GM21619 (cell line): Measurements from ENCODE around the gene SBNO2.
"Not testable (repeated sequence)": the region's sequence is repeated elsewhere in the genome, so short reads cannot be mapped to it uniquely, and the experiment has no call there.

ENCODE experiments used
- ATAC-seq: cut with Tn5 transposase; IDR thresholded peaks from one replicate; pipeline ENCODE4 v1.9.1; 2021; ENCODE audit not compliant: unreplicated experiment

Gene SBNO2

DNA sequence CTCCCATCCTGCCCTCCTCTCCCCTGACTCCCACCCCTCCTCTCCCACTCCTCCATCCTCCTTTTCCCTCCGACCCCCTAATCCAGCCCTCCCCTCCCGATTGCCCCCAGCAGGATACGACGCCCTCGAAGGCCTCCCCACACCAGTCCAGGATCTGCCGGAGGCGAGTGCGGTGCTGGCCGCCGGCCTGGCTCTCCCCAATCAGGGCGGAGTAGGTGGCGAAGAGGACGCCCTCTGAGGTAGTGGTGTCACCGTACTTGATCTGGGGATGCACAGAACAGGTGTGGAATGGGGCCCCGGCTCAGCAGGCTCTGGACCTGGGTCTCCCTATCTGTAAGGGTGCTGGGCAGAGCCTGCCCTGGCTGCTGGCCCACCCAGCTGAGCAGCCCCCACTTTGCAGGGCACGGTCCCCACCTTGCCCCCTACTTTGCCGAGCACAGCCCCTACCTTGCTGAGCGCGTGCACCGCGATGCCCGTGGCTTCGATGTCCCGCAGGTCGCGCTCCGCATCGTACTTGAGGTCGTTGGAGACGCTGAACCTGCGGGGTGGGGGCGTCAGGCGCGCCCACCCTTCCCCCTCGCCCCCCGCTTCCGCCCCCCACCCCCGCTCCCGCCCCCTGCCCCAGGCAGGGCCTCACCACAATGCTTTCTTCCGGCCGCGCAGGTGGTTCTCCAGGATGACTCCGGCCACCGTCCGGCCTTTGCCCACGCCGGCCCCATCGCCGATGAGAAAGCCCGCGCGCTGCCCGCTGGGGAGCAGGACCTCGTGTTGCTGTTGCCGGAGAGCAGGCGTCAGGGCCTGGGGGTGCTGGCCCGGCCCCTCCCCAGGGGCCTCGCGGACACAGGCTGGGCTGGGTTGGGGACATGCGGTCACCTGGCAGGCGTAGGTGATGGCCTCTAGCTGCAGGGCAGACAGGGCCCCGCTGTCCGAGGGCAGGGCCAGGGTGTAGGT is 51.8 kb downstream of the SBNO2 start:
- ATAC-seq, result no peak

DNA sequence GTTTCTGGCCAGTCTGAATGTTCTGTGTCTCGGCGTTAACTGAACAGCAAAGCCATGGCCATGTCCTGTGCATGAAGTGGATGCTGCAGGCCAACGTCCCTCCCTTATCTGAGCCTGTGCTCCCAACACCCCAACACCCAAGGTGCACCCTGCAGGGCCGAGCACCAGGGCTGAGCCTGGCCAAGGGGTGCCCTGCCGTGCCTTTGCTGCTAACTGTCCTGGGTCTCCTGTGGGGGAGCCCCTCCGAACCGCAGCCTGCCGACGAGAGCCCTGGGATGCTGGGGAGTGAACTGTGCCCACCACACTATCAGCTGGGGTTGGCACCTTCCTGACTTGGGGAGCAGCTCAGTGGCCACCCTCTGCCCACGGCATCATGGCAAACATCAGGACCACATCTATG is 52.7 kb downstream of the SBNO2 start:
- ATAC-seq, result no peak

DNA sequence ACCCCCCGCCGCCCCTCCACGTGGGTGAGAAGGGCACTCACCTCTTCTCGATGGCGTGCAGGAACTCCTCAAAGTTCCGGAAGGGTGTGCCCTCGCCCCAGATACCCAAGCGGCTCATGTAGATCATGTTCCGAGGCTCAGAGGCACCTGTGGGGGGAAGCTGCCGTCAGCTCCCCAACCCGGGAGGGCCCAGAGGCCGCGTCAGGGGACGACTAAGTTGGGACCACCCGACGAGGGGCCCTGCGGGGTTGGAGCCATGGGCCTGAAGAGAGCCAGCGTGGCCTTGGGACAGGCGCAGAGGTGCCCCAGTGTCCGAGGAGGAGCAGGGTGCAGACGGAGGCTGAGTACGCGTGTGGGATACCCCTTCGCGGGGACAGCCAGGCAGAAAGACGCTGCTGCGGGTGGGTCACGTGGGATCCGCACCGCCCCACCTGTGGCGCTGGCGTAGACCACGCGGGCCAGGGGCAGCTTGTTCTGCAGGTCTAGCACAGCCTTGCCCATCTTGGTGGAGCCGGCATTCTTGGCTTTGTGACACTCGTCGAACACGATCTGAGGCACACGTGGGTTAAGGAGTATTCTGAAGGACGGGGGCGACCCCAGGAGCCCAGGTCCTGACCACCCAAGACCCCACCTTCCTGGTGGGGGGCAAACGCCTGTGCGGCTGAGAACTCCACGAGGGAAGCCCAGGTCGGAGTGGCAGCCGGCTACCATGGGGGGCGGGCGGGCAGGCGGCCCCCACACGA is 54.4 kb downstream of the SBNO2 start:
- no peak for ATAC-seq

GRCh38 chr19:1118999-1119398 is 55.1 kb downstream of the SBNO2 start:
- ATAC-seq, result no peak

GRCh38 chr19:1117654-1118053 is 56.4 kb downstream of the SBNO2 start:
- no peak for ATAC-seq

DNA sequence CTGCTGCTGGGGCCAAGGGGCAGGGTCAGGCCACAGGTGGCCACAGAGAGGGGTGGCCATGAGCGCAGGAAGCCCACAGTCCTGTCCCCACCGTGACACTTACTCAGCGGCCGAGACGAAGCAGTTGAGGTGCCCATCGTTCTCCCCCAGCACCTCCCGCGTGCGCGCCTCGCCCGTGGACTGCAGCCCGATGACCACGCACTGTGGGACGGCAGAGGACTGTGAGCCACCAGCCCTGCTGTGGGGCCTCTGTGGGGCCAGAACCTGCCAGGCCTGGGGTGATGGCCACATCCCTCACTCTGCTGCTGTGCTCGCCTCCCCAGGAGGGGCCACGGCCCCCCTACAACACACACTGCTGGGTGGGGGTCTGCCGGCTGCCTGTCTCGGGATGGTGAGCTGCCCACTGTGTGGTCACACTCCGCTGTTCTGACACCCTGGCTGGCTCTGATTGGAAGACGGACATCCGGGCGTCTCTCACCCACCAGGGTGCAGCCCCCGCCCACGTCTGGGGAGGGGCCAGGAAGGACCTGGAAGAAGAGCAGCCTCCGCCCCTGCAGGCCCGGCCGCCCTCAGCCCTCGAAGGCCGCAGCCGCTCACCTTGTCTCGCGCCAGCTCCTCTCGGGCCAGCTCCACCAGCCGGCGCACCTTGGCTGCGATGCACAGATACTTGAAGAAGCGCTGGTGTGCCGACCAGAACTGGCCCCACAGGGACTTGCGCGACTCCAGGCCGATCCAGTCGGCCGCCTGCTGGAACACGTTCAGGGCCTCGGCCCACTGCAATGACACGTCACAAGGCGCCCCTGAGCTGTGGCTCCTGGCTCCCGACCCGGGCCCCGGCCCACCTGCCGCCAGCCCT is 57.1 kb downstream of the SBNO2 start:
- ATAC-seq, result no peak

DNA sequence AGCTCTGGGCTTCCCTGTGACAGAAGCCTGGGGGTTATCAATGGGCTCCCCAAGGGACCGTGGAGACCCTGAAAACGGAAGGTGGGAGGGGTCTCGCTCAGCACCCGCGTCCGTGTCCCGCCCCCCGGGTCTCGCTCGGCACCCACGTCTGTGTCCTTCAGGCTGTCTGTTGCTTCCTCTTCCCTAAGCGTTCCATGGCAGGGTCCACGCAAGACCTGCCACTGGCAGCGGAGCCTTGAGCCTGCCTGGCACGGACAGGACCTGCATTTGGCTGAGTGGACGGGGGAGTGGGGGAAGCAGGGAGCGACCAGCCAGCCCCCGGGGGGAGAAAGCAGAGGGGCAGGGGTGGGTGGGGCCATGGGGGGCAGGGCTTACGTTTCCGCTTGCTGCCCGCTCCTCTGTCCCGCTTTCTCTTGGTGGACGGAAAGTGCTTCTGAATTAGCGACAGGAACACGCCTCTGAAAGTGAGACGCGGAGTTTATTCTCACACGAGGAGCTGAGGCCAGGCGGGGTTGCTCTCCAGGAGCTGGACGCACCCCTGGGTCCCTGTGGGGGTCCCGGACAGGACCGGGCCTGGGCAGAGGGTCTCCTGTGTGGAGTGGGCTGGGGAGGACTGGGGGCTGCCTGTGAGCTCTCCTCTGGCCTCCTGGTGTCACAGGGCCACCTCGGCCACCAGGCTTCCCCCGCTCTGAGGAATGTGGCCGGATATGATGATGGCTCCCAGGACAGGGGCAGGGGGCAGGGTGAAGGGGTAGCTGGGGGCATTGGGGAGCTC is 58.2 kb downstream of the SBNO2 start:
- ATAC-seq, result no peak

- ATAC-seq, result not testable (repeated sequence)
These were observed 59.3 kb downstream of the SBNO2 start for GRCh38 chr19:1114728-1115127.

DNA sequence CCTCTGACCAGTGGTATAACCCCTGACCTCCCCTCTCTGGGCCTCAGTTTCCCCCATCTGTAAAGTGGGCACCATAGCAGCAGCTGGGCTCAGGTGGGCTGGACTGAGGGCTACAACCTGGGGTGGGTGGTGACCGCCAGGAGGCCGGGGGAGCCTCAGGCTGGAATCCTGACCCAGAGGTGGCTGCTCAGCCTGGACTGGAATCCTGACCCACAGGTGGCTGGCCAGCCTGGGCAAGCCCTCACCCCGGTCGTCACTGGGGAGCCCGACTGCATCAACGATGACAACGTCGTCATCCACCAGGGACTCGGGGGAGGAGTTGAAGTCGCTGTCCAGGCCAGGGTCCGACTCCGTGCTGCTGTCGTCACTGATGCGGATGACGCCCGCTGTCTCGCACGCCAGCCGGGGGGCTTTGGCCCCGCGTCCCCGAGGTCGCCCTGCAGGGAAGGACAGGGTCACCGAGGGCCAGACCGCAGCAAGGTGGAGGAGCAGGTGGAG is 60.0 kb downstream of the SBNO2 start:
- ATAC-seq, result no peak

DNA sequence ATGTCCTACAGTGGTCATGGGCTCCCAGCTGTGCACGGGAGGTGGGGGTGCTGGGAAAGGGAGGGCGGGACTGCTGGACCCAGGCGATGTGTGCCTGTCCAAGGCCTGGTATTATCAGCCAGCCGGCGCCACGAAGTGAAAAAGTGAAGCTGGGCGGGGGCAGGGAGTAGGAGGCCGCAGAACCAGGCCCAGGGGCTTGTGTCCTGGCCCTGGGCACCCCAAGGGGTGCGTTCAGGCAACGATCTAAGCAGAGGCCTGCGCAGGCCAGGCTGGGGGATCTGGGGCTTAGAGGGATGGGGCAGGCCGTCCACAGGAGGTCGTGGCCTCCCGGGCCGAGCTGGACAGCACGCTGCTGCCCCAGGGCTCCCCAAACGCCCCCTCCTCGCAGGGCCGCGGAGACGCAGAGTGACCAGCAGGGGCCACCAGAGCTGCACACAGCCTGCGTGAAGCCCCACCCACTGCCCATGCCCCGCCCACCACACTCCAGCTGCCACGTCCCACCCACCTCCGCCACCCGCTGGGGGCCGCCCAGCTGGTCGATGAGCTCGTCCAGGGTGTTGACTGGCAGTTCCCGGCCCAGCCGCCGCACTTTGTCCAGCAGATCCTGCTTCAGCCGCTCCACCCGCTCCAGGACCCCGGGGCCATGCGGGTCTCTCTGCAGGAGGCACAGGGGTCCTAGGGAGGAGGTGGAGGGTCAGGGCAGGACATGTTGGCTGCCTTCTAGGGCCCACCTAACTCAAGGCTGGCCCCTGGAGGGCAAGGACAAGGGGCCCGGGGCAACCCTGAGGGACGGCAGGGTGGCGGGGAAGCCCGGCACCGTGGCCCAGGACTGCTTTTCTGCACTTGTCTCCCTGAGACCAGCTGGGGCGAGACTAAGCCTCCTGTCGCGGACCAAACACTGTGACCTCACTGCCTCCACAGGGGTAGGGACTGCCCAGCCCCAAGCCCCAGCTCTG is 60.8 kb downstream of the SBNO2 start:
- ATAC-seq, result no peak

GRCh38 chr19:1112268-1113029 is 61.6 kb downstream of the SBNO2 start:
- no peak for ATAC-seq

- ATAC-seq, result no peak
These were observed 62.3 kb downstream of the SBNO2 start for GRCh38 chr19:1111641-1112267.

DNA sequence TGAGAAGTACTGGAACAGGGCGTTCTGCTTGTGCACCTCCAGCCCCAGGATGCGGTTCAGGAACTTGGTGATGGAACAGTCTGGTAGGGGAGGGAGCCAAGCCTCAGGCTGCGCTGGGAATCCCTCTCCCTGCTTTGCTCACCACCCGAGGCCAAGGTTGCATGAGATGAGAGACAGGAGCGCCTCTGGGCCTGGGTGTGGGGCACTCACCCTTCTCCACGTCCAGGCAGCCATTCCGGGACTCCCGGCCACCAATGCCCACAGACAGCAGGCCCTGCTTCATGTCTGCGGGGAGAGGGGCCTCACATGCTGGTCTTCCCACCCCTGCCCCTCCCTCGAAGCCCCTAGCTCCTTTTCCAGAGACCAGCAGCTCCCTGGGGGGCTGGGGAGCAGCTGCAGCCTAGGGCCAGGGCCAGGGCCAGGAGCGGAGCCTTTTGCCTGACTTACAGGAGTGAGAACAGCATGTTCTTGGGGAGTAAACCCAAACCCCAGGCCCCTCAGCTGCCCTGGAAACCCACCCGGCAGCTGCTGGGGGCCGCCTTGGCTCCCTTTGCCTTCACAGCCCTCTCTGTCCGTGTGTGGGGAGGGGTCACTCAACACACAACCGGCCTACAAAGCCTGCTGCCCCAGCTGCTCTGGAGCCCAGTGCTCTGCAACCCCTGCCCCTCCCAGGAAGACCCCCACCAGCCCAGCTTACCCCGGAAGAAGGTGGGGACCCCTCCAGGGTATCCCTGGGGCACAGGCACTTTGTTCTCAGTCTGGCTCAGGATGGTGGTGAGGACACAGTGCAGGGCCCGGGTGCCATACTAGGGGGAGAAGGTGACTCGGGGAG is 63.0 kb downstream of the SBNO2 start:
- no peak for ATAC-seq

DNA sequence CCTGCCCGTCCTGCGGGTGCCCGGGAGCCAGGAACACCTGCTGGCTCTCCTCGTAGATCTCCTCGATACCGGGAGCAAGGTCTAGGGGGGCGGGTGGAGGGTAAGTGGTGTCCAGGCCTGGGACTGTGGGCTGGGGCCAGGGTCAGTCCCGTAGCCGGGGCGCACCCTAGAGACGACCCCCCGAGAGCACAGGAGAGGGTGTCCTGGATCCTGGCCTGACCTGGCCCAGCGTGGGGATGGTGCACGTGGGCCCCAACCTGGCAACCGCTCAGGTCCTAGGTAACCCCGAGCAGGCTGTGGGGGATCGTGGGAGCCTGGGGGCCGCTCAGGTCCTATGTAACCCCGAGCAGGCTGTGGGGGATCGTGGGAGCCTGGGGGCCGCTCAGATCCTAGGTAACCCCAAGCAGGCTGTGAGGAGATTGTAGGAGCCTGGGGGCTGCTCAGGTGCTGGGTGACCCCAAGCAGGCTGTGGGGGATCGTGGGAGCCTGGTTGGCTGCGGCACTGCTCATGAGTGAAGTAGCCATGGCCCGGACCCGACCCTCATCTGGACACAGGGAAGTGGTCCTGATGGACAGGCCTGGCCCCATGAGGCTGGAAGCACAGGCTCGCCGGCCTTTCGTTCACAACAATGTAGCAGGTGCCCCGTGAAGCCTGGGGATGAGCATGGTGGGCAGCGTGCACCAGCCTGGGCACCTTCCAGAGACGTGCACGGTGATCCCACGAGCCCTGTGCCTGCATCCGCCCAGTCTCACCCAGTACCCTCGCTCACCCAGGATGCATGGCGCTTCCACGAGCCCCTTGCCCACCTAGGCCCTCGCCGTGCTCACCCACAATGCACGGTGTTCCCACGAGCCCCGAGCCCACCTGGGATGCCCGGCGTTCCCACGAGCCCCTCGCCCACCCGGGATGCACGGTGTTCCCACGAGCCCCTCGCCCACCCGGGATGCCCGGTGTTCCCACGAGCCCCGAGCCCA is 64.1 kb downstream of the SBNO2 start:
- ATAC-seq, result no peak

DNA sequence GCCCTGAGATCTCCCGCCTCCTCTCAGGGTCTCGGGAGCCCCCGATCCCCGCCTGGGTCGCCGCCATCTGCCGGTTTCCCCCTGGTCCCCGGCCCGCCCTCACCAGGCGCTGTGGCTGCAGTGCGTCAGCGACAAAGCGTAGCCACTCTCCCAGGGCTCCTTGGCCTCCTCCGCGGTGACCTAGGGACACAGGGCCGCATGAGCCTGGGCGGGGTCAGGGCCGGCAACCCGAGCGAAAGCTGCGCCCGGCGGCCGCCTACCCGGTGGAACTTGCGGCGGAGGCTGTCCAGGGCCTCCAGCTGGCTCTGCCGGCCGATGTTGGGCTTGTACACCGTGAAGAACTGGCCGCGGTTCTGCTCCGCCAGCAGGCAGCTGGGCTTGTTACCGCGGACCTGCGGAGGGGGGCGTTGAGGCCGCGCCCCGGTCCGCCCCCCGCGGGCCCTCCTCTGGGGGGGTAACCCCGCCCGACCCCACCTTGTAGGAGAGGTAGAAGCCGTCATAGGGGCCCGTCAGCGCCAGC is 65.0 kb downstream of the SBNO2 start:
- no peak for ATAC-seq
